ENCODE results near the gene SUFU.

- TF ChIP-seq POLR2AphosphoS5 (IDR thresholded peaks at IDR 0.05) (no peak), CTCF (IDR thresholded peaks at IDR 0.05) (no peak)
Observed at GRCh38 chr10:102476466-102477141, 27.2 kb upstream of the SUFU start.

Measured in stomach (tissue), 4 donors.